ENCODE results near the gene AP2M1.

The AP2M1 gene

GRCh38 chr3:184135149-184135910 lies 39.3 kb upstream of the AP2M1 start, which contains the start of gene EIF2B5:
TSS of gene EIF2B5 (plus strand) at chr3:184135358. CDS start at chr3:184135386, 28 bp downstream.
- in situ Hi-C loops (cut with MboI; ENCODE audit: low pct_unique_long_range_greater_than_20kb, low sequenced_read_pairs, unreplicated experiment) = no loop called here
- TF ChIP-seq, protein P1, sequence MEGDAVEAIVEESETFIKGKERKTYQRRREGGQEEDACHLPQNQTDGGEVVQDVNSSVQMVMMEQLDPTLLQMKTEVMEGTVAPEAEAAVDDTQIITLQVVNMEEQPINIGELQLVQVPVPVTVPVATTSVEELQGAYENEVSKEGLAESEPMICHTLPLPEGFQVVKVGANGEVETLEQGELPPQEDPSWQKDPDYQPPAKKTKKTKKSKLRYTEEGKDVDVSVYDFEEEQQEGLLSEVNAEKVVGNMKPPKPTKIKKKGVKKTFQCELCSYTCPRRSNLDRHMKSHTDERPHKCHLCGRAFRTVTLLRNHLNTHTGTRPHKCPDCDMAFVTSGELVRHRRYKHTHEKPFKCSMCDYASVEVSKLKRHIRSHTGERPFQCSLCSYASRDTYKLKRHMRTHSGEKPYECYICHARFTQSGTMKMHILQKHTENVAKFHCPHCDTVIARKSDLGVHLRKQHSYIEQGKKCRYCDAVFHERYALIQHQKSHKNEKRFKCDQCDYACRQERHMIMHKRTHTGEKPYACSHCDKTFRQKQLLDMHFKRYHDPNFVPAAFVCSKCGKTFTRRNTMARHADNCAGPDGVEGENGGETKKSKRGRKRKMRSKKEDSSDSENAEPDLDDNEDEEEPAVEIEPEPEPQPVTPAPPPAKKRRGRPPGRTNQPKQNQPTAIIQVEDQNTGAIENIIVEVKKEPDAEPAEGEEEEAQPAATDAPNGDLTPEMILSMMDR (IDR thresholded peaks at IDR 0.05; ENCODE audit: extremely low read depth, insufficient read depth, missing control alignments) = peak; percentile 33

GRCh38 chr3:184135911-184136260 lies 38.8 kb upstream of the AP2M1 start:
- in situ Hi-C loops (cut with MboI; ENCODE audit: low pct_unique_long_range_greater_than_20kb, low sequenced_read_pairs, unreplicated experiment) = no loop called here
- TF ChIP-seq, protein P1 (IDR thresholded peaks at IDR 0.05; ENCODE audit: extremely low read depth, insufficient read depth, missing control alignments) = no peak
- no peak for DNase-seq (ENCODE audit: low spot score)

More at GRCh38 chr3:184135149-184135910, 39.3 kb upstream of the AP2M1 start, which contains the start of gene EIF2B5:
- peak; percentile 87 for DNase-seq (ENCODE audit: low spot score)

DNA sequence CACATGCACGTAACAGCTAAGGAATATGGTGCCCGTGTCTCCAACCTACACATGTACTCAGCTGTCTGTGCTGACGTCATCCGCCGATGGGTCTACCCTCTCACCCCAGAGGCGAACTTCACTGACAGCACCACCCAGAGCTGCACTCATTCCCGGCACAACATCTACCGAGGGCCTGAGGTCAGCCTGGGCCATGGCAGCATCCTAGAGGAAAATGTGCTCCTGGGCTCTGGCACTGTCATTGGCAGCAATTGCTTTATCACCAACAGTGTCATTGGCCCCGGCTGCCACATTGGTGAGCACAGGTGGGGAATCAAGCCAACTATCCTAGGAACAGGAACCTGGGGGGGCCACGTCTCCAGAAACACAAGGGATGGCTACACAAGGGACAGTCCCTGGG lies 34.2 kb upstream of the AP2M1 start:
- in situ Hi-C loops (cut with MboI; ENCODE audit: low pct_unique_long_range_greater_than_20kb, low sequenced_read_pairs, unreplicated experiment) = no loop called here
- no peak for DNase-seq (ENCODE audit: low spot score)
- TF ChIP-seq, protein P1 (IDR thresholded peaks at IDR 0.05; ENCODE audit: extremely low read depth, insufficient read depth, missing control alignments) = no peak

- no peak for DNase-seq (ENCODE audit: low spot score)
- TF ChIP-seq, protein P1 (IDR thresholded peaks at IDR 0.05; ENCODE audit: extremely low read depth, insufficient read depth, missing control alignments) = no peak
Measured at GRCh38 chr3:184142199-184142598, 32.5 kb upstream of the AP2M1 start.

GRCh38 chr3:184143327-184143726 lies 31.3 kb upstream of the AP2M1 start:
- in situ Hi-C loops (cut with MboI; ENCODE audit: low pct_unique_long_range_greater_than_20kb, low sequenced_read_pairs, unreplicated experiment) = no loop called here
- DNase-seq (ENCODE audit: low spot score) = no peak
- TF ChIP-seq, protein P1 (IDR thresholded peaks at IDR 0.05; ENCODE audit: extremely low read depth, insufficient read depth, missing control alignments) = no peak

More at GRCh38 chr3:184142199-184142598, 32.5 kb upstream of the AP2M1 start:
- in situ Hi-C loops (cut with MboI; ENCODE audit: low pct_unique_long_range_greater_than_20kb, low sequenced_read_pairs, unreplicated experiment) = no loop called here

GRCh38 chr3:184144505-184144904 lies 30.1 kb upstream of the AP2M1 start:
- in situ Hi-C loops (cut with MboI; ENCODE audit: low pct_unique_long_range_greater_than_20kb, low sequenced_read_pairs, unreplicated experiment) = no loop called here
- no peak for DNase-seq (ENCODE audit: low spot score)
- TF ChIP-seq, protein P1 (IDR thresholded peaks at IDR 0.05; ENCODE audit: extremely low read depth, insufficient read depth, missing control alignments) = no peak
